Mucosa of rectum (tissue), 2 donors: ENCODE measurements around the gene MFSD6L.

Experiments
- H3K27ac ChIP-seq, 2 donors: one replicate each; pipeline ENCODE4 v1.7.0; 2013; ENCODE audit warnings: inconsistent platforms in 2 of 2, low read depth in 2 of 2, low read length in 2 of 2
- H3K27me3 ChIP-seq, 2 donors: one replicate each; pipeline ENCODE4 v1.7.0; 2013; ENCODE audit warnings: low read length in 2 of 2; ENCODE audit not compliant: control insufficient read depth in 2 of 2, insufficient read depth in 2 of 2
- H3K36me3 ChIP-seq, 2 donors: one replicate each; pipeline ENCODE4 v1.7.0; 2013; ENCODE audit warnings: low read length in 2 of 2; ENCODE audit not compliant: control insufficient read depth in 2 of 2, insufficient read depth in 2 of 2
- H3K4me1 ChIP-seq, 2 donors: one replicate each; pipeline ENCODE4 v1.7.0; 2013; ENCODE audit warnings: low read length in 2 of 2, mild to moderate bottlenecking in 1 of 2; ENCODE audit not compliant: control insufficient read depth in 2 of 2, insufficient read depth in 2 of 2
- H3K4me3 ChIP-seq, 2 donors: one replicate each; pipeline ENCODE4 v1.7.0; 2013; ENCODE audit warnings: low read length in 2 of 2
- H3K9ac ChIP-seq, 2 donors: one replicate each; pipeline ENCODE4 v1.7.0; 2013; ENCODE audit warnings: low read length in 2 of 2, low read depth in 1 of 2, mild to moderate bottlenecking in 1 of 2
- H3K9me3 ChIP-seq, 2 donors: one replicate each; pipeline ENCODE4 v1.7.0; 2013; ENCODE audit warnings: low read length in 2 of 2; ENCODE audit not compliant: control insufficient read depth in 2 of 2
- donor health status: healthy.
- donor health status: Normal muscosa, but diverticular disease.

Gene MFSD6L

DNA sequence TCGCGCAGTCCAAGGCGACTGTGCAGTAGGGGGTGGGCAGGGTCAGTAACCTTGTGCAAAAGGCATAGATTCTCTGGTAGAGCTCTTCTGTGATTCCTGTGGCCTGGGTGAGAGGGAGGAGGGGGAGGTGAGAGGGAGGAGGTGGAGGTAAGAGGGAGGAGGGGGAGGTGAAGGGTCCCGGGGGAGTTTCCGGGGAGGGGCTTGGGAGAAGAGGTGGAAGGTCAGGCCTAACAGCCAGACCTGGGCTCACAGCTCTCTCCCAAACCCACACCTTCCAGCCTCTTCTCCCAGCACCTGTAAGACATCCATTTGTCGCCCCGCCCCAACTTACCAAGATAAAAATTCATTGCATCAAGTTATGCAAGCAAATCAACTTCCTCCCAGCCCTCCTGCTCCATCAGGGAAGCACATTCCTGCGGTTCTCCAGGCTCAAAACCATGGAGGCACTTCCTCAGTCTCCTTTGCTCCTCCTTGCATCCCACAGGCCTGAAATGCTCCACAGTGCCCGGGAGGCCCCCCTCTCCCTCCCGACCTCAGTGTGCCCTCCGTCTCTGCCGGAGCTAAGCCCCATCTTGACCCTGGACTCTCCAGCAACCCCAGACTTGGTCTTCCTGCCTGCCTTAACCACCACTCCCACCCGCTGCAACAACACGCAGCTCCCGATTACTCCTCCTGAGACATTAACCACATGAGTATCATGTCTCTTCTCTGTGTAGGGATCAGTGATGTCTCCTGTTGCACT is 37.8 kb upstream of the MFSD6L start:
- no peak overlapping the region for H3K4me3 ChIP-seq
- H3K27me3 ChIP-seq: peaks cover 0 to 3% of the 10 kb centered on the region in 2 donors
- H3K9me3 ChIP-seq: no peaks in the 10 kb centered on the region
- H3K4me1 ChIP-seq: no peaks in the 10 kb centered on the region
- H3K27ac ChIP-seq: no peak overlapping the region
- no peaks in the 10 kb centered on the region for H3K36me3 ChIP-seq
- no peak overlapping the region for H3K9ac ChIP-seq

DNA sequence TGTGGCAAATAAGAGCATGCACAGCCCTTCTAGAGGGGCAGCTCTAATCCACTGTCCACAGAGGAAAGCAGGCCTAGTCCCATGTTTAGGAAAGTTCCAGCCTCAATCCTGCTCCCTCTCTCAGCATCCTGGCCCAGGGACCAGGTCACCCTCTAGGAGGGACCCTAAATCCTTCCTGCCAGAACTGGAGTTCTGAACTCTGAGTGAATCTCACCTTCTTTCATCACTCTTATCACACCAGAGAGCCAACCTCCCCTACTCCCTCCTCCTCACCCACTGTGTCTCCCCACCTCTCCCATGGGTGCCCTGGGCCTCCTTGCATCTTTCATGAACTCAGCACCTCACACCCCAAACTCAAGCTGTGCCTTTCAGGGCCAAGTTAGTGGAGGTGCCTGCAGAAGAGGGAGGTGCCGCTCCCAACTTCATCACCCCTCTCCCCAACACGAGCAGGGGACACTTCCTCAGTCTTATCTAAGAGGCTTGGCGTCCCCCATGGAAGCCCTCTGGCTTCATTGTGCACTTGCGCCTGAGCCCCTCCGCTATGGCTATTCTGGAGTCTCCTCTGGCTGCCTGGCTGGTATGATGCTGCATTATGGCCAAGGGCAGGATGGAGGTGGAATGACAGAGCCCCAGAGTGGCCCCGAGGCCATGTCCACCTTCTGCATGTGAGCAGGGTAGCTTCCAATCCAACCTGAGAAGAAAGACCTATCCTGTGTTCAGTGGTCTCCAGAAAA is 36.6 kb upstream of the MFSD6L start:
- H3K27me3 ChIP-seq: peaks cover 0 to 3% of the 10 kb centered on the region in 2 donors
- H3K27ac ChIP-seq: no peak overlapping the region
- no peak overlapping the region for H3K4me3 ChIP-seq
- H3K36me3 ChIP-seq: no peaks in the 10 kb centered on the region
- H3K9me3 ChIP-seq: no peaks in the 10 kb centered on the region
- no peaks in the 10 kb centered on the region for H3K4me1 ChIP-seq
- no peak overlapping the region for H3K9ac ChIP-seq

DNA sequence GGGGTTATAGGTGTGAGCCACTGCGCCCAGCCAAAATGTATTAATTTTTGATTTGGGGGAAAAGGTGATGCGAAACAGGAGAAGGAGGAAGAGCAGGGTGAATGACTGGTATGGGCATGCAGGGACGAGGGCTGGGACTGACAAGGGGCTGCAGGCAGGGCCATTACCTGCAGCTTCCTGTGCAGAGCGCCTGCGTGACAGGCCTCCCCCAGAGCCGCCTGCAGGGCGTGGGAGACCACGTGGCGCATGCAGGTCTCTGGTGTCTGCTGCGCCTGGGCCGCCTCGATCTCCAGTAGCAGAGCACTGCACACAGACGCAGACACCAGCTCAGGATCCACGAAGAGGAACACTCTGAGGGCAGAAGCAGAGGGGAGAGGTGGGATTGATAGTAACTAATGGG is 35.9 kb upstream of the MFSD6L start:
- Histone ChIP-seq H3K4me3 (no peak overlapping the region), H3K9me3 (no peaks in the 10 kb centered on the region), H3K27me3 (peaks cover 0 to 3% of the 10 kb centered on the region in 2 donors), H3K36me3 (no peaks in the 10 kb centered on the region), H3K27ac (no peak overlapping the region), H3K9ac (no peak overlapping the region), H3K4me1 (no peaks in the 10 kb centered on the region)

DNA sequence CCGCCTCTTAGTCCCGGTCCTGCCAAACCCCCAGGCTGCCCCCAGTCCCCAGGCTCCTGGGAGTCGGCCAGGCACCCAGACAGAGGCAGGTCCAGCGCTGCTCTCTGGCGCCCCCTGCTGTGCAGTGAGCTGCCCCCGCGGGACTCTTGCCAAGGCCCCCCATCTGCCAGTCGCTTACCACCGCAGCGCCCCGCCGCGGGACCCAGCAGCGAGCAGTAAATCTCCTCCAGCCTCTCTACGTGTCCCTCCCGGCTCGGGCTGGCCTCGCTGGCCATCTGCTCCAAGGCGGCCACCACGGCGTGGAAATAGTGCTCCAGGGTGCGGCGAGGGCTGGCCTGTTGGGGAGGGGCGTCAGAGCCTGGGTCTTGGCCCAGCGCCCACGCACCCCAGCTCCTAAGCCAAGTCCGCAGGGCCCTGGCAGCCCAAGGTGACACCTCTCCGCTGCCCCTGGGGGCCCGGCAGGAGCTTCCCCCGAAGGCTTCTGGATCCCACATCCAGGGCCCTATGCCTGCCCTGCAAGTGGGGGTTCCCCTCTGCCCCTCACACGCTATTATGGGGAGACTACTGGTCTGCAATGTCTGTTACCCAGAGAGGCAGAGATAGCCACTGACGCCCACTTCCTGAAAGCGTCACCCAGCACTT is 33.7 kb upstream of the MFSD6L start:
- Histone ChIP-seq H3K27me3 (peaks cover 0 to 3% of the 10 kb centered on the region in 2 donors), H3K4me1 (no peaks in the 10 kb centered on the region), H3K9ac (no peak overlapping the region), H3K36me3 (no peaks in the 10 kb centered on the region), H3K4me3 (no peak overlapping the region), H3K9me3 (no peaks in the 10 kb centered on the region), H3K27ac (no peak overlapping the region)

DNA sequence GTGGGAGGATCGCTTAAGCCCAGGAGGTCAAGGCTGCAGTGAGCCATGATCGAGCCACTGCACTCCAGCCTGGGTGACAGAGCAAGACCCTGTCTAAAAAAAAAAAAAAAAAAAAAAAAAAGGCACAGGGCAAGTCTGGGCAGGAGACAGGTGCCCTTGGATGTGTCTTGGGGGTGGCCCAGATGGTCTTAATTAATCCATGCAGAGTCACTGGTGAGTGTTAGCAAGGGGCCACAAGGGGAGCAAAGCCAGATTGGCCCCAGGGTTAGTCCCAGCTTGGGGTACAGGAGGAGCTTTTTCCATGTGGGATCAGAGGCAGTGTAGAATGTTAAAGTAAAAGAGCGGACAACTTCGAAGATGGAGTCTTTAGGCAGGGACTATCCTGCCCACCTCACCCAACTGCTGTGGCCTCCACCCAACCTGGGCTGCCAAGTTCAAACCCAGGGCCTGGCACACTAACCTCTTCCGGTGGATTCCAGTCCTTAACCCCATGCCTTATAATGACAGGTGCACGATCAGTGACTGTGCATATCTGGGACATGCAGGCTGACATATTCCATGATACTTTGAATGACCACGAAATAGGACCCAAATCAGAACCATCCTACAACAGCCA is 32.2 kb upstream of the MFSD6L start:
- no peak overlapping the region for H3K4me3 ChIP-seq
- H3K9me3 ChIP-seq: no peaks in the 10 kb centered on the region
- H3K4me1 ChIP-seq: no peaks in the 10 kb centered on the region
- no peak overlapping the region for H3K9ac ChIP-seq
- H3K27ac ChIP-seq: no peak overlapping the region
- no peaks in the 10 kb centered on the region for H3K36me3 ChIP-seq
- peaks cover 0 to 2% of the 10 kb centered on the region in 2 donors for H3K27me3 ChIP-seq

DNA sequence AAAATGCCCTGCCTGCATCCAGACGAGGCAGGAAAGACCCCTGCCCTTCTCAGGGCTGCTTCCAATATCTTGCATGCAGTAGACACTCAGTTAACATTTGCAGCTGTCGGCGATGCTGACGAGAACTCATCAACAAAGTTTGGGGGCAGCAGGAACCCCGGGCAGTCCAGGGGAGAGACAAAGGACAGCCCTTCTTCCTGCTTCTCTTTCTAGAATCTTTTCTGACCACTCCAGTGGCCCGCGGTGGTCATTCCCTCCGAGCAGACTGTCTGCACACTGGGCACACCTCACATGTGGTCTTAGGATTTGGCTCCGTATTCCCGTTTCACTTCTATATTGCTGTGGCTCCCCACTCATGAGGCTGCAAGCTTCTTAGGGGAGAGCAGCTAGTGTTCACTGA is 31.0 kb upstream of the MFSD6L start:
- no peaks in the 10 kb centered on the region for H3K9me3 ChIP-seq
- no peaks in the 10 kb centered on the region for H3K36me3 ChIP-seq
- H3K27me3 ChIP-seq: no peaks in the 10 kb centered on the region
- H3K4me3 ChIP-seq: no peak overlapping the region
- H3K9ac ChIP-seq: no peak overlapping the region
- no peaks in the 10 kb centered on the region for H3K4me1 ChIP-seq
- no peak overlapping the region for H3K27ac ChIP-seq

GRCh38 chr17:8829036-8829941 is 30.1 kb upstream of the MFSD6L start:
- H3K9ac ChIP-seq: no peak overlapping the region
- no peaks in the 10 kb centered on the region for H3K36me3 ChIP-seq
- H3K4me3 ChIP-seq: no peak overlapping the region
- no peaks in the 10 kb centered on the region for H3K4me1 ChIP-seq
- H3K27me3 ChIP-seq: no peaks in the 10 kb centered on the region
- no peak overlapping the region for H3K27ac ChIP-seq
- H3K9me3 ChIP-seq: no peaks in the 10 kb centered on the region

GRCh38 chr17:8828517-8828875 is 29.3 kb upstream of the MFSD6L start:
- H3K27ac ChIP-seq: no peak overlapping the region
- no peaks in the 10 kb centered on the region for H3K9me3 ChIP-seq
- H3K4me3 ChIP-seq: no peak overlapping the region
- no peaks in the 10 kb centered on the region for H3K36me3 ChIP-seq
- H3K27me3 ChIP-seq: no peaks in the 10 kb centered on the region
- no peaks in the 10 kb centered on the region for H3K4me1 ChIP-seq
- no peak overlapping the region for H3K9ac ChIP-seq

DNA sequence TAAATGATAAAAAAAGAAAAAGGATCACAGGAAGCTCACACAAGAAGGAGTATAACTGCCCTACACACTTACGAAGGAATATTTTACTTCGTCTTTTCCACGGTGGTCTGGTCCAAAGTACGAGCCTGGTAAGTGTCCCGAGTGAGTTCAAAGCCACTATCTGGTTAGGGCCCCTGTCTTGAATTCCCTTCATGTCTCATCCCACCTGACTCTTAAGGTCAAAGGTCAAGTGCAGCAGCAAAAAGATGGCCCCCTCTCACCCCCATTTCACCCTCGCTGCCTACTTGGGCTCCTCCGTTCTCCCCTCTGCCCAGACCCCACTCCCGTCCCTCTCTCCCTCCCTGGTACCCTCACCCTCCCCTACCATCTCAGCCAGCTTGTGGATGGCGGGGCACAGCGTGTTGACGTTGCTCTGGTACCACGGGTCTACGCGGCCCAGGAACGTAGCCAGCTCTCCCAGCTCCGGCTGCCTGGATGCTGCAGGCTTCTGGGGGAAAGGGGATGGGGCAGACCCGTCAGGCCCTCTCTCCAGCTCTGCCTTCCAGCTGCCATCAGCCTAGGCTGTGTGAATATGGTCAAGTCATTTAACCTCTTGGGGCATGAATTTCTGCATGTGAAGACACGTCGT is 27.8 kb upstream of the MFSD6L start:
- H3K4me3 ChIP-seq: no peak overlapping the region
- no peaks in the 10 kb centered on the region for H3K9me3 ChIP-seq
- H3K4me1 ChIP-seq: no peaks in the 10 kb centered on the region
- no peak overlapping the region for H3K9ac ChIP-seq
- H3K27me3 ChIP-seq: no peaks in the 10 kb centered on the region
- no peaks in the 10 kb centered on the region for H3K36me3 ChIP-seq
- H3K27ac ChIP-seq: no peak overlapping the region
